HK-2 (cell line): ENCODE results near the gene PHYKPL.
"Not testable (repeated sequence)": the region's sequence is repeated elsewhere in the genome, so short reads cannot be mapped to it uniquely, and the experiment has no call there.

ENCODE experiments used
- DNase-seq: peaks from one replicate; pipeline ENCODE4 v3.0.0-alpha.2; 2018; ENCODE audit not compliant: unreplicated experiment

Gene PHYKPL

DNA sequence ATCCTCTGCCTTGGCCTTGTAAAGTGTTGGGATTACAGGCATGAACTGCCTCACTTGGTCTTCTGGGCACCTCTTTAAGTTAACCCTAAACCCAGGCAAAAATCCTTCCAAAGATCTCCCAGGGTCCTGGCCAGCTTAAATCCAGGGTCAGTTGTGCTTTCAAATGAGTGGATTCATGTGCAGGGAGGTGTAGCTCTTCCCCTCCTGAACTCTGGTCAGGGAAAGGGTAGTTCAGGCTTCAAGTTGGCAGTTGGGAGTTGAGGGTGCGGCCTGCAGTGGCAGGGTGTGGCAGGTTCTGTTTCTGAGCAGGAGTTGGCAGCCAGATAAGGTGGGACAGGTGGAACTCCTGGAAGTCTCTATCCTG is 24.7 kb downstream of the PHYKPL start:
- no peak for DNase-seq

DNA sequence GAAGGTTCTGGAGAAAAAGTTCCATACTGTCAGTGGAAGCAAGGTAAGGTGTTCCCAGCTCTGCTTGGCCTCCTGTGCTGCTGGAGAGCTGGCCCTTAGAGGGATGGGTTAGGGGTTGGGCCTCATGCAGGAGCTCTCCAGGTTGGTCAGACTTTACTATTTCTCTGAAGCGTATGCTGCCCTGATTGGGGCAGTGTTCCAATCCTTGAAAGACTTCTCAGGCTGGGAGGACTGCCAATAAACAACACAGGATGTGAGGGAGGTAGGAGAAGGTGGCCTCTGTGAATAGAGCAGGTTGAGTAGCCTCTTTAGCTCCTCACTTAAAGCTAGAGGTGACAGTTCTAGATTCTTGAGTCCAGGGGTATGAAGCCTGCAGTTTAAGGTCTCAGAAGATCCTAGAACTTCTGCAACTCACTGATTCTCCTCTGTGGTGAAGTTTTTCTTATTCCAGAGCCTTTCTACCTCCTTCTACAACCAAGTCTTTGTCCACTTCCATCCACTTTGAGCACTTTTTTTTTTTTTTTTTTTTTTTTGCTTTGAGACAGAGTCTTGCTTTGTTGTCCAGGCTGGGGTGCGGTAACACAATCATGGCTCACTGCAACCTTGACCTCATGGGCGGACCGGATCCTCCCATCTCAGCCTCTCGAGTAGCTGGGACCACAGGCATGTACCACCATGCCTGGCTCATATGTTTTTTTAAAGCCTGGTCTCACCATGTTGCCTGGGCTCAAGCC is 25.3 kb downstream of the PHYKPL start:
- no peak for DNase-seq

DNA sequence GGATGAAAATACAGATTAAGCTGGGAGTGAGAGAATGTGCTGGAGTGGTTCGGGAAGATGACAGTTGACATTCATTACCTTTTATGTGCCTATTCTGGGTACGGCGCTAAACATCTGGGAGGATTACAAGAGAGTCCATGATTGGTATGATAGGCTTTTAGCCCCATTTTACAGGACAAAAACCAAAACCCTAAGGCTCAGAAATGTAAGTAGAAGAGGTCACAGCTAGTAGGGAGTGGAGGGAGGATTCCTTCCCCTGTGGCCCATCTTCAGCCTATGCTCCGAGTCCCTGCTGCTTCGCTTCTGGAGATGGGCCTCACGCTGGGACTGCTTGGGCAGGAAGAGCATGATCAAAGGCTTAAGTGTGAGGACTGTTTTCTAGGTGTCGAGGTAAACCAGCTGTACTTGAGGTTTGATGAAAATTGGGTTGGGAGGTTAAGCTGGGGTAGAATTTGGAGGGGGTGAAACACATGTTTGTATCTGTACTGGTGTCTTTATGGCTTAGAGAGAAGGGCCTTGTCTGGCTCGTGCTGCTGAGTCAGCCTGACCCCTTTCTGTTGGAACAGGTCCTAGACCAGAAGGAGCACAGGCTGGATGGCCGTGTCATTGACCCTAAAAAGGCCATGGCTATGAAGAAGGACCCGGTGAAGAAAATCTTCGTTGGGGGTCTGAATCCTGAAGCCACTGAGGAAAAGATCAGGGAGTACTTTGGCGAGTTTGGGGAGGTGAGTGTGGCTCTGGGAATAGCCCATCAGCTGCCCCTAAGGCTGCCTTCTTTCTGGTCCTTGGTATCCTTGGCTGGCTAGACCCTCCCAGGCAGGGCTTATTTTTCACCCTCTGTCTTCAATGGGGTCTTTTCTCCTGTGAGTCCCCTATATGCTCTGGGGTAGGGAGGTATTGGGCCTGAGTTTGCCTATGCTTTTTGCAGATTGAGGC is 26.2 kb downstream of the PHYKPL start:
- no peak for DNase-seq

- DNase-seq = no peak
These were observed 26.9 kb downstream of the PHYKPL start for GRCh38 chr5:178205749-178206047.

GRCh38 chr5:178204935-178205748 is 27.5 kb downstream of the PHYKPL start:
- DNase-seq = peak; percentile 63

- peak; percentile 93 for DNase-seq
These were observed 28.2 kb downstream of the PHYKPL start, which contains the start of gene HNRNPAB for GRCh38 chr5:178204182-178204934. Gene HNRNPAB, plus strand, starts transcription at chr5:178204533. Its CDS starts 305 bp downstream, at chr5:178204838.

- DNase-seq = no peak
These were observed 28.9 kb downstream of the PHYKPL start for GRCh38 chr5:178203670-178204181.

DNA sequence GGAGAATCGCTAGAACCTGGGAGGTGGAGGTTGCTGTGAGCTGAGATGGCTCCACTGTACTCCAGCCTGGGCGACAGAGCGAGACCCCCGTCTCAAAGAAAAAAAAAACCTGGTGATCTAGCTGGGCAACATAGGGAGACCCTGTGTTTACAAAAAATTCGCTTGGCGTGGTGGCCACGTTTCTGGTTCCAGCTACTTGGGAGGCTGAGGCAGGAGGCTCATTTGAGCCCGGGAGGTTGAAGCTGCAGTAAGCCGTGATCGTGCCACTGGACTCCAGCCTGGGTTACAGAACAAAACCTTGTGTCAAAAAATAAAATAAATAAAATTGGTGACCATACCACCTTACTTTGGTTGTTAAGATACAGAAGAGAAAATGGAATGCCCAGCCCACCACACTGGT is 30.1 kb downstream of the PHYKPL start:
- DNase-seq = no peak

DNA sequence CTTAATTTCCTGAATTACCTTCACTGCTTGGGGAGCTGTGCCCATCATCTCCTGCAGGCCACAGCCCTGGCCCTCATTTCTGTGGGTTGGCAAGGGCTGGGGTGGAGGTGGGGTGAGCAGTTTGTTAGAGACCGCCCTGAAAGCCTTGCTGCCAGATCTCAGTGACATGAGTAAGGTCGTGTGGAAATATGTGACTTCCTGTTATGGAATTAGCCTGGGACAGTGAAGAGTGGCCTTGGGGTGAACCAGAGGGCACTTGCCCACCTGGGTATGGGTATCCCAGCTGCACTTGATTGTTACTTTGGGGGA is 30.7 kb downstream of the PHYKPL start:
- no peak for DNase-seq

GRCh38 chr5:178201221-178201926 is 31.2 kb downstream of the PHYKPL start:
- DNase-seq = no peak

GRCh38 chr5:178199581-178200434 is 32.8 kb downstream of the PHYKPL start:
- DNase-seq = no peak

DNA sequence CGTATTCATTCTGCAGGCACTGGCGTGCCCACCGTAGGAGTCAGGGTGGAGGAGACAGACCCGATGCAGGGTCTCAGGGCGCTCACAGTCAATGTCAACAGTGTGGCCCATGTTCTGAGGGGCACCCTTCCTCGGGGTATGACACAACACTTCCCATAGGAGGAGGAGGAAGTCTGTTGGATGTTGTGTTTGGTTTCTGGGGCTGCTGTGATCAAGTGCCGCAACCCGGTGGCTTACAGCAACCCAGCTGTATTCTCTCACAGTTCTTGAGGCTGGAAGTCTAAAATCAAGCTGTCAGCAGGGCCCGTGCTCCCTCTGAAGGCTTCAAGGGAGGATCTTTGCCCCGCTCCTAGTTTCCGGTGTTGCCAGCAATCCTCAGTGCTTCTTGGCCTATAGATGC is 33.9 kb downstream of the PHYKPL start:
- DNase-seq = no peak

DNA sequence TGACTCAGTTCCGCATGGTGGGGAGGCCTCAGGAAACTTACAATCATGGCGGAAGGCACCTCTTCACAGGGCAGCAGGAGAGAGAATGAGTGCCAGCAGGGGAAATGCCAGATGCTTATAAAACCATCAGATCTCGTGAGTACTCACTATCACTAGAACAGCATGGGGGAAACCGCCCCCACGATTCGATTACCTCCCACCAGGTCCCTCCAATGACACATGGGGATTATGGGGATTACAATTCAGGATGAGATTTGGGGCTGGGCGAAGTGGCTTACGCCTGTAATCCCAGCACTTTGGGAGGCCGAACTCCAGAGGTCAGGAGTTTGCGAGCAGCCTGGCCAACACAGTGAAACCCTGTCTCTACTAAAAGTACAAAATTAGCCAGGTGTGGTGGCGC is 34.5 kb downstream of the PHYKPL start:
- not testable (repeated sequence) for DNase-seq

DNA sequence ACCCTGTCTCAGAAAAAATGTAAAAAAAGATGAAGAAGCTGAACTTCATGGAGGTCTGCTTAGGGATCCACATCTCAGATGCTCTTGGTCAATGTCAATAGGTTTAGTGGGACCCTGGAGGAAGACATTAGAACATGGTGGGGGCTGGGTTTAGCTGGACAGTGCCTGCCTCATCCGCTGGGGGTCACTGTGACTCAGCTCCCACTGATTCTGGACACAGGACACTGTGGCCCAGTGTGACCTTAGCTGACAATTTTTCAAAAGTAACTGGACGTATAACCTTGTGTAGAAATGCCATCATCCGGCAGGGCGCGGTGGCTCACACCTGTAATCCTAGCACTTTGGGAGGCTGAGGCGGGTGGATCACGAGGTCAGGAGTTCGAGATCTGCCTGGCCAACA is 35.6 kb downstream of the PHYKPL start:
- no peak for DNase-seq

GRCh38 chr5:178196281-178196812 is 36.3 kb downstream of the PHYKPL start:
- no peak for DNase-seq

DNA sequence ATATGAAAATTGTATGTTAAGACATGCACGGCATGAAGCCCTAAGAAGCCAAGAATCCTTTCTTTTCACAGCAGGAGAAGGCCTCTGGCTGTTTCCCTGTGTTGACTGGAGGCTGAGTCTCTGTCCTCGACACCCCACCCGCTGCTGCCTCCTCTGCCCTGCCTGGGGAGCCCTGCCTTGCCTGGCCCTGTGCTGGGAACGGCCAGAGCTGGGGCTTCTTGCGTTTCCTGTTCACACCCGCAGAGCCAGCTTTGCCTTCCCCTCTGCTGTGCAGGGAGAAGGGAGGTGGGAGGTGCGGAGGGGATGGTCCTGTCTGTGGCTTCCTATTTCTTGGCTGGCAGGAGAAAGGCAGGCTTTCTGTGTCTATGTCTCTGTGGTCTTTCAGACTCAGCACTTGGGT is 38.6 kb downstream of the PHYKPL start:
- DNase-seq = no peak

- DNase-seq = no peak
These were observed 39.3 kb downstream of the PHYKPL start for GRCh38 chr5:178193251-178193809.

- no peak for DNase-seq
These were observed 39.8 kb downstream of the PHYKPL start for GRCh38 chr5:178192787-178193186.

DNA sequence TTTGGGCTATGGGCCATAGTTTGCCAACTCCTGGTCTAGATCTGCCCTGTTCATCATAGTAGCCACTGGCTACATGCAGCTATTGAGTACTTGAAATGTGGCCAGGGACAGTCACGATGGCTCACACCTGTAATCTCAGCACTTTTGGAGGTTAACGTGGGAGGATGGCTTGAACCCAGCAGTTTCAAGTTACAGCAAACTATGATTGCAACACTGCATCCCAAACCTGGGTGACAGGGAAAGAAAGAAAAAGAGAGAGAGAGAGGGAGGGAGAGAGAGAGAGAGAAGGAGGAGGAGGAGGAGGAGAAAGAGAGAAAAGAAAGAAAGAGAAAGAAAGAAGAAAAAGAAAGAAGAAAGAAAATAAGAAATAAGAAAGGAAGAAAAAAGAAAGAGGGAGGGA is 40.4 kb downstream of the PHYKPL start:
- DNase-seq = no peak
